ENCODE data around the gene KIAA0232. TPM values are rescaled to one million over a fixed set of nuclear protein-coding genes. Genes with fewer than 3 reads are reported as not detected.
"Not testable (repeated sequence)": the region's sequence is repeated elsewhere in the genome, so short reads cannot be mapped to it uniquely, and the experiment has no call there.

The KIAA0232 gene
- polyA plus RNA-seq, 6 donors from 2014 or later: 5.8 to 14.6 (median 8.3) TPM; not detected in 1

DNA sequence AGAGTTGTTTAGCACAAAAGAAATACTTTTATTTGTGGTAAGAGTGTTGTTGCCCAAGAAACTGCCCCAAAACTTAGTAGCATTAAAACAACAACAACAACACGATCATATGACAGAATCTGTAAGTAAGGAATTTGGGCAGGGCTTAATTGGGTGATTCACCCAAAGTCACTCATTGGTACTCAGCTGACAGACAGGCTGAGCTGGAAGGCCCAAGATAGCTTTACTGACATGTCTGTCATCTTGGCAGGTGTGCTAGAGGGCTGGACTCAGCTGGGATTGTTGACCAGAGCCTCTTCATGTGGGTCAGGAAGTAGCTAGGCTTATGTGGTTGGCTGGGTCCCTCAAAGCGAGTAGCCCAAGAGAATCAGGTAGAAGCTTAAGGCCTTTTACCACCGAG lies 52.3 kb downstream of the KIAA0232 start:
- peaks cover 0 to 14% of the 10 kb centered on the region in 2 donors for H3K36me3 Mint-ChIP-seq
- peaks cover 0 to 11% (median 4%) of the 10 kb centered on the region in 3 donors for H3K4me1 Mint-ChIP-seq
- H3K27me3 Mint-ChIP-seq: no peaks in the 10 kb centered on the region
- no peak overlapping the region for H3K27ac Mint-ChIP-seq
- no peak for ATAC-seq (ENCODE audit: low read depth in 2 of 2)
- DNase-seq: no peak
- peaks cover 0 to 5% (median 0%) of the 10 kb centered on the region in 7 donors for H3K9me3 Mint-ChIP-seq
- no peak overlapping the region for H3K4me3 Mint-ChIP-seq

GRCh38 chr4:6835616-6836015 lies 53.1 kb downstream of the KIAA0232 start:
- DNase-seq; H3K27me3 Mint-ChIP-seq; ATAC-seq (ENCODE audit: low read depth in 2 of 2); H3K4me3 Mint-ChIP-seq; H3K9me3 Mint-ChIP-seq: not testable (repeated sequence)
- Mint-ChIP-seq H3K36me3 (peaks cover 0 to 14% of the 10 kb centered on the region in 2 donors), H3K27ac (peak overlapping the region in 2 of 6 donors; percentile 14 to 44), H3K4me1 (peaks cover 0 to 11% (median 4%) of the 10 kb centered on the region in 3 donors)

DNA sequence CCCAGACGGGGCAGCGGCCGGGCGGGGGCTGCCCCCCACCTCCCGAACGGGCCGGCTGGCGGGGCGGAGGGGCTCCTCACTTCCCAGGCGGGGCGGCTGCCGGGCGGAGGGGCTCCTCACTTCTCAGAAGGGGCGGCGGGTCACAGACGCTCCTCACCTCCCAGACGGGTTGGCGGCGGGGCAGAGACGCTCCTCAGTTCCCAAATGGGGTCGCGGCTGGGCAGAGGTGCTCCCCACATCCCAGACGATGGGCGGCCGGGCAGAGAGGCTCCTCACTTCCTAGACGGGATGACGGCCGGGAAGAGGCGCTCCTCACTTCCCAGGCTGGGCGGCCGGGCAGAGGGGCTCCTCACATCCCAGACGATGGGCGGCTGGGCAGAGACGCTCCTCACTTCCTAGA lies 54.6 kb downstream of the KIAA0232 start:
- DNase-seq; H3K27me3 Mint-ChIP-seq; ATAC-seq (ENCODE audit: low read depth in 2 of 2); H3K4me3 Mint-ChIP-seq; H3K36me3 Mint-ChIP-seq; H3K27ac Mint-ChIP-seq; H3K9me3 Mint-ChIP-seq: not testable (repeated sequence)
- peaks cover 0 to 11% (median 4%) of the 10 kb centered on the region in 3 donors for H3K4me1 Mint-ChIP-seq

- Mint-ChIP-seq H3K36me3 (peaks cover 0 to 7% of the 10 kb centered on the region in 2 donors), H3K4me1 (peaks cover 0 to 6% (median 4%) of the 10 kb centered on the region in 3 donors), H3K27me3 (no peaks in the 10 kb centered on the region), H3K9me3 (peaks cover 0 to 4% (median 0%) of the 10 kb centered on the region in 7 donors), H3K4me3 (no peak overlapping the region), H3K27ac (peak overlapping the region in 2 of 6 donors; percentile 17 to 21)
- no peak for ATAC-seq (ENCODE audit: low read depth in 2 of 2)
- DNase-seq: no peak
Observed at GRCh38 chr4:6839579-6839978, 57.1 kb downstream of the KIAA0232 start.

DNA sequence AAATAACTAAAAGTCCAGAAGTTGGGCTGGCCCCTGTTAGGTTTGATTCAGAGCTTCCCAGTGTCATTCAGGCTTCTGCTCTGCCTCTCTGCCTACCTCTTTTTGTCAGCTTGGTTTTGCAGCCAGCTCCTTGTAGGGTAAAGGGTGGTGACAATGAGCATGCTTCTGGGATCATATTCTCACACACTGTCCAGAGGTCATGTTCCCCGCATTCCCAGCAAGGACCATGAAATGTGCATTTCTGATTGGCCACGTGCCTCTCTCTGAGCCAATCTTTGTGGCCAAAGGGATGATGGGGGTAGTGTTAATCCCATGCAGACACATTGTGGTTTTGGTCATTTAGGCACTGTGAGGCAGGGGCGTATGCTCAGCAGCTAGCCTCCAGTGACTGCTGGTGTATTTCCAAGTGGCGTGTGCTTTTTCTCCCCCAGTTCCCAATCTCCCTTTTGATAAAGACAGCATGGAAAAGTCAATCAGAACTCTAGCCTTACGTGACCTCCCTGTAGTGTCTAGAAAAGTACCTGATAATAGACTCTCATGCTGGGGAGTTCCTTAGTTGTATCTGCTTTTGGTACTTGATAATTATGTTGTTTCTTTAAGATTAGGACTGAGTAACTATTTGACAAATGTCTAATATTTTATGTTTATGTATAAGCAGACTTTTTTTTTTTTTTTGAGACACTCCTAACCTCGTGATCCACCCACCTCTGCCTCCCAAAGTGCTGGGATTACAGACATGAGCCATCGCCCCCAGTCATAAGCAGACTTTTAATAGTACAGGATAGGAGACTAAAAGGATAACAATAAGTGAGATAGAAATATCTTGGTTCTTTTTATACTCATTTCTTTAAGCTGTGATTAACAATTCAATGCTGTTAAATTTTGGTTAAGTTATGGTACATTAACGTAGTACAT lies 57.8 kb downstream of the KIAA0232 start:
- H3K9me3 Mint-ChIP-seq: peaks cover 0 to 4% (median 0%) of the 10 kb centered on the region in 7 donors

GRCh38 chr4:6845027-6845426 lies 62.5 kb downstream of the KIAA0232 start:
- Mint-ChIP-seq H3K9me3 (no peaks in the 10 kb centered on the region), H3K4me1 (peaks cover 0 to 8% (median 0%) of the 10 kb centered on the region in 3 donors), H3K4me3 (no peak overlapping the region), H3K36me3 (peaks cover 7 to 17% of the 10 kb centered on the region in 2 donors), H3K27ac (no peak overlapping the region), H3K27me3 (no peaks in the 10 kb centered on the region)
- ATAC-seq (ENCODE audit: low read depth in 2 of 2): no peak
- no peak for DNase-seq

More for the DNA sequence above, 57.8 kb downstream of the KIAA0232 start:
- ATAC-seq (ENCODE audit: low read depth in 2 of 2) (no peak), DNase-seq (no peak)
- H3K27me3 Mint-ChIP-seq: no peaks in the 10 kb centered on the region
- H3K36me3 Mint-ChIP-seq: peaks cover 0 to 8% of the 10 kb centered on the region in 2 donors
- H3K27ac Mint-ChIP-seq: peak overlapping the region in 3 of 6 donors; percentile 14 to 24 (median 17)
- no peak overlapping the region for H3K4me3 Mint-ChIP-seq
- H3K4me1 Mint-ChIP-seq: peaks cover 0 to 6% (median 4%) of the 10 kb centered on the region in 3 donors

DNA sequence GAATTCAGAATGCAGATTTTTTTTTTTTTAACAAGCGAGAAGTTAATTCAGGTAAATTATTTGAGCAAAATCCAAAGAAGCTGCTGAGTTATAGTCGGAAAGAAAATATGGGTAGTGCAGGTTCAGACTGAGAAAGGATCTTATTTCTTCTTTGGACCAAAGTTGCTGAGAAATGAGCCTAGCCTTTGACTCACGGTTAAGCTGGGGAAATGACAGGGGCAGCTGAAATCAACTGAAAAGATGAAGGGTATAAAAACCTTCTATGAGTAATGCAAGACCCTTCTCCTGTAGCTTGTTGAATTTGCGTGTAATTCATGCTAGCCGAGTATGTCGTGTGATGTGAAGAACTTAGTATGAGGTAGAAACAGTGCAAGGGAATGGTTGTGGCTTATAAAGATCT lies 63.0 kb downstream of the KIAA0232 start:
- Mint-ChIP-seq H3K4me1 (peaks cover 0 to 8% (median 0%) of the 10 kb centered on the region in 3 donors), H3K27ac (no peak overlapping the region), H3K36me3 (peaks cover 7 to 17% of the 10 kb centered on the region in 2 donors)

DNA sequence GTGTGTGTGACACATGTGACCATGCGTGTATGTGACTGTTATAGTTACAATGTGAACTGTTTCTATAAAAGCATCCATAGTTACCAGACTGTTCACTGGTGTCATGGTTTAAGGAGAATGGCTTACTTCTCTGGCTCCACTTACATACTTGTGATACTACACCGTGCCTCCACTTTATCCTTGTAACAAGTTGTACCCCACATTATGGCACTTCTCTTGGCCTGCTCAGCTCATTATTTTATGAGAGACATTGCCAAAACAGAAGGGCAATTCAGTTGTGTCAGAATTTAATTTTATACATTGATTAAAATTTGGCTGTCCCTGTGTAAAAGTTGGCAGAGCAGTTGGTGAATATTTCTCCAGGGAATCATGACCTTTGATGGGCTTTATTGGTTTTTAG lies 64.7 kb downstream of the KIAA0232 start:
- peaks cover 0 to 8% (median 0%) of the 10 kb centered on the region in 7 donors for H3K9me3 Mint-ChIP-seq
- H3K4me3 Mint-ChIP-seq: no peak overlapping the region
- H3K27ac Mint-ChIP-seq: peak overlapping the region in 1 of 6 donors; percentile 27
- peaks cover 13 to 17% of the 10 kb centered on the region in 2 donors for H3K36me3 Mint-ChIP-seq
- no peak for ATAC-seq (ENCODE audit: low read depth in 2 of 2)
- DNase-seq: no peak
- peaks cover 0 to 8% (median 0%) of the 10 kb centered on the region in 3 donors for H3K4me1 Mint-ChIP-seq
- no peaks in the 10 kb centered on the region for H3K27me3 Mint-ChIP-seq

More for the DNA sequence above, 63.0 kb downstream of the KIAA0232 start:
- no peaks in the 10 kb centered on the region for H3K9me3 Mint-ChIP-seq
- ATAC-seq (ENCODE audit: low read depth in 2 of 2) (no peak), DNase-seq (no peak)
- H3K4me3 Mint-ChIP-seq: no peak overlapping the region
- no peaks in the 10 kb centered on the region for H3K27me3 Mint-ChIP-seq

DNA sequence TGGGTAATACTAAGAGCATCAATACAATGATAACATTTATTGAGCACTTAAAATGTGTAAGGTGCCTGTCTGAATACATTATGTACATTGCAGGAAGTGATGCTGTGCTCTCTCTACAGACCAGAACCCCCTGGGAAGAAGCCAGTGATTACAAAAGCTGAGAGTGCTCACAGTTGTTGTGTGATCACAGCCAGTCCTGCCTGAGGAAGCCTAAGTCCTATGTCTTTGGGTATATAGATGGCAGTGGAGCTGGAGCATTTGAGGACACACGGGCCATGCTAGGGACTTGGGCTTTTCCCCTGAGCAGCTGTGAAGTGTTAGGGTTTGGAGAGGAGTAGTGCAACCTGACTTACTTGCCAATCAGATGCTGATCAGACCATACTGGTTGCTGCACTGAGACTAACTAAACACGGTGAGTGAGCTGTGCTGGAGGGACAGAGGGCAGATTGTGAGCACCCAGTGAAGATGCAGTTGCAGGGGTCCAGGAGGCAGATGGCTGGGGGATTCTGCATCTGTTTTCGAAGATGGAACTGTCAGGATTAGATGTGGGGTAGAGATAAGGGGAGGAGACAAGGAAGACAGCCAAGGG lies 66.3 kb downstream of the KIAA0232 start:
- Mint-ChIP-seq H3K9me3 (peaks cover 0 to 12% (median 1%) of the 10 kb centered on the region in 7 donors), H3K27me3 (no peaks in the 10 kb centered on the region), H3K4me3 (no peak overlapping the region), H3K36me3 (peaks cover 17 to 22% of the 10 kb centered on the region in 2 donors), H3K4me1 (peaks cover 7 to 17% (median 8%) of the 10 kb centered on the region in 3 donors), H3K27ac (peak overlapping the region in 1 of 6 donors; percentile 61)
- DNase-seq (no peak), ATAC-seq (ENCODE audit: low read depth in 2 of 2) (no peak)

- peak overlapping the region in 1 of 6 donors; percentile 56 for H3K27ac Mint-ChIP-seq
- no peak for DNase-seq
- no peaks in the 10 kb centered on the region for H3K27me3 Mint-ChIP-seq
- H3K9me3 Mint-ChIP-seq: peaks cover 0 to 12% (median 1%) of the 10 kb centered on the region in 7 donors
- H3K4me3 Mint-ChIP-seq: no peak overlapping the region
- peaks cover 9 to 22% of the 10 kb centered on the region in 2 donors for H3K36me3 Mint-ChIP-seq
- H3K4me1 Mint-ChIP-seq: peaks cover 13 to 22% (median 16%) of the 10 kb centered on the region in 3 donors
- ATAC-seq (ENCODE audit: low read depth in 2 of 2): no peak
Observed at GRCh38 chr4:6849691-6850090, 67.2 kb downstream of the KIAA0232 start.

GRCh38 chr4:6851431-6851830 lies 68.9 kb downstream of the KIAA0232 start:
- Mint-ChIP-seq H3K9me3 (peaks cover 0 to 12% (median 1%) of the 10 kb centered on the region in 7 donors), H3K27me3 (no peaks in the 10 kb centered on the region), H3K36me3 (peaks cover 9 to 22% of the 10 kb centered on the region in 2 donors), H3K4me1 (peaks cover 13 to 19% (median 16%) of the 10 kb centered on the region in 3 donors), H3K4me3 (no peak overlapping the region), H3K27ac (peak overlapping the region in 1 of 6 donors; percentile 72)
- no peak for DNase-seq
- ATAC-seq (ENCODE audit: low read depth in 2 of 2): no peak

DNA sequence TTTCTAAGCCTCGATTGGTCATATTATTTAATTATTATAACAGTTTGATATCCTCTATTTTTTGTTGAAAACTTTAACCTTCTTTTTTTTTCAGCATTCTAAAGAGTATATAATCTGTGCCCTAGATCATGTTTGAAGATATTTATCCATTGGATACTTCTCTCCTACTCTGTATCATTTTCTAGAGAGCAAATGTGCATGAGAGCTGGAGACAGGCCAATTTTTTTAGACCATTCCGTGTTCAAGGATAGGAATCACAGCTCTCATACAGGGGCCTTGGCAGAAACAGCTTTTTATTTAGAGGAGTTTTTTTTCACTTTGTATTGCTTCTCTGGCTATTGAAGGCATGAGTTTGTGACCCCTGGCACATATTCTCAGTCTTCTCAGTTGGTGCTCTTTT lies 69.4 kb downstream of the KIAA0232 start:
- no peak for DNase-seq
- Mint-ChIP-seq H3K27ac (no peak overlapping the region), H3K36me3 (peaks cover 9 to 22% of the 10 kb centered on the region in 2 donors), H3K4me1 (peaks cover 13 to 19% (median 16%) of the 10 kb centered on the region in 3 donors), H3K9me3 (peaks cover 0 to 12% (median 1%) of the 10 kb centered on the region in 7 donors), H3K27me3 (no peaks in the 10 kb centered on the region), H3K4me3 (no peak overlapping the region)
- ATAC-seq (ENCODE audit: low read depth in 2 of 2): no peak

DNA sequence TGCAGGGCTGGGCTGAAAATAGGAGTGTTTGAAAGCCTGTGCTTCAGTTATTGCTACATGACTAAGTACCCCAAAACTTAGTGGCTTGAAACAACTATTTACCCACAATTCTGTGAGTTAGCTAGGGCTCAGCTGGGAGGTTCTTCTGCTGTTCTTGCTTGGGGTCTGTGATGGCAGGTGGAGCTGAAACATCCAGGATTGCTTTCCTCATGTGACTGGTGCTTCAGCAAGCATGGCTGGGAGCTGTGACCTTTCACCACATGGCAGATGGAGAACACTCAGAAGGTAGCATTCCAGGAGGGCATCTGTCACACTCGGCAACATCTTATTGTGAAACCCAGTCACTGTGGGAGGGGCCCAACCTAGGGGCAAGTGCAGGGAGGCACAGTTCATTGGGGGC lies 70.1 kb downstream of the KIAA0232 start:
- Mint-ChIP-seq H3K27me3 (no peaks in the 10 kb centered on the region), H3K4me1 (peaks cover 13 to 19% (median 16%) of the 10 kb centered on the region in 3 donors), H3K9me3 (peaks cover 0 to 12% (median 1%) of the 10 kb centered on the region in 7 donors), H3K27ac (no peak overlapping the region), H3K36me3 (peaks cover 9 to 22% of the 10 kb centered on the region in 2 donors), H3K4me3 (no peak overlapping the region)
- ATAC-seq (ENCODE audit: low read depth in 2 of 2): no peak
- DNase-seq: no peak
